Measurements from ENCODE around the gene IZUMO2.

The IZUMO2 gene

GRCh38 chr19:50187937-50188336, 24.9 kb upstream of the IZUMO2 start:
- Histone ChIP-seq H3K27me3 (ENCODE audit: control insufficient read depth, insufficient read depth, low read length) (no peaks in the 10 kb centered on the region), H3K36me3 (ENCODE audit: control insufficient read depth, insufficient read depth, low read length) (no peaks in the 10 kb centered on the region), H3K9me3 (ENCODE audit: control insufficient read depth, insufficient read depth, low read length) (peaks cover 1% of the 10 kb centered on the region; the same call in 1 of the 2 replicates), H3K4me1 (ENCODE audit: control insufficient read depth, insufficient read depth, low read length) (no peaks in the 10 kb centered on the region), H3K27ac (ENCODE audit: low read length) (no peak overlapping the region), H3K4me3 (ENCODE audit: low read length) (no peak overlapping the region)
- no peak for DNase-seq (ENCODE audit: low read depth, low spot score)
- WGBS (ENCODE audit: insufficient coverage, insufficient read length) = no CpG with 5 or more reads among the region's 13 CpGs

DNA sequence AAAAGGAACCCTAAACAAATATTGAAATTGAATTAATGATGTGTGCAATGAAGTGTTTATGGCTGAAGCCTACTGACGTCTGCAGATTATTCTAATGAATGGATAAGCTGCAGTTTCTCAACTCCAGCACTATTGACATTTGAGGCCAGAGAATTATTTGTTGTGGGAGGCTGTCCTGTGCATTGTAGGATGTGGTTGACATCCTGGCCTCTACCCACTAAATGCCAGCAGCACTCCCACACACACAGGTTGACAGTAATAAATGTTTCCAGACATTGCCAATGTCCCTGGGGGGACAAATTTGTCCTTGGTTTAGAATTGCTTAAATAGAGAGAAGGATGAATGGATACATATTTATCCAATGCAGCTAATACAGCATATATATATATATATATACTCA, 21.1 kb upstream of the IZUMO2 start:
- no peak overlapping the region for H3K4me3 ChIP-seq (ENCODE audit: low read length)
- peaks cover 3% of the 10 kb centered on the region for H3K9me3 ChIP-seq (ENCODE audit: control insufficient read depth, insufficient read depth, low read length)
- WGBS (ENCODE audit: insufficient coverage, insufficient read length) = no CpG with 5 or more reads among the region's 1 CpG
- H3K36me3 ChIP-seq (ENCODE audit: control insufficient read depth, insufficient read depth, low read length) = no peaks in the 10 kb centered on the region
- no peaks in the 10 kb centered on the region for H3K4me1 ChIP-seq (ENCODE audit: control insufficient read depth, insufficient read depth, low read length)
- no peaks in the 10 kb centered on the region; the same call in 1 of the 2 replicates for H3K27me3 ChIP-seq (ENCODE audit: control insufficient read depth, insufficient read depth, low read length)
- no peak overlapping the region for H3K27ac ChIP-seq (ENCODE audit: low read length)
- no peak for DNase-seq (ENCODE audit: low read depth, low spot score)

- H3K27ac ChIP-seq (ENCODE audit: low read length) = no peak overlapping the region
- peaks cover 3% of the 10 kb centered on the region for H3K9me3 ChIP-seq (ENCODE audit: control insufficient read depth, insufficient read depth, low read length)
- no peaks in the 10 kb centered on the region for H3K36me3 ChIP-seq (ENCODE audit: control insufficient read depth, insufficient read depth, low read length)
- no peaks in the 10 kb centered on the region for H3K4me1 ChIP-seq (ENCODE audit: control insufficient read depth, insufficient read depth, low read length)
- DNase-seq (ENCODE audit: low read depth, low spot score) = no peak
- H3K4me3 ChIP-seq (ENCODE audit: low read length) = no peak overlapping the region
- no peaks in the 10 kb centered on the region; the same call in 1 of the 2 replicates for H3K27me3 ChIP-seq (ENCODE audit: control insufficient read depth, insufficient read depth, low read length)
- no CpG with 5 or more reads among the region's 5 CpGs for WGBS (ENCODE audit: insufficient coverage, insufficient read length)
Observed at GRCh38 chr19:50181121-50181520, 18.0 kb upstream of the IZUMO2 start.

GRCh38 chr19:50178859-50179537, 15.9 kb upstream of the IZUMO2 start:
- no peaks in the 10 kb centered on the region; the same call in 1 of the 2 replicates for H3K27me3 ChIP-seq (ENCODE audit: control insufficient read depth, insufficient read depth, low read length)
- no CpG with 5 or more reads among the region's 9 CpGs for WGBS (ENCODE audit: insufficient coverage, insufficient read length)
- no peak overlapping the region for H3K4me3 ChIP-seq (ENCODE audit: low read length)
- DNase-seq (ENCODE audit: low read depth, low spot score) = no peak
- peaks cover 5% of the 10 kb centered on the region for H3K9me3 ChIP-seq (ENCODE audit: control insufficient read depth, insufficient read depth, low read length)
- no peaks in the 10 kb centered on the region for H3K36me3 ChIP-seq (ENCODE audit: control insufficient read depth, insufficient read depth, low read length)
- no peaks in the 10 kb centered on the region for H3K4me1 ChIP-seq (ENCODE audit: control insufficient read depth, insufficient read depth, low read length)
- H3K27ac ChIP-seq (ENCODE audit: low read length) = no peak overlapping the region

- no peaks in the 10 kb centered on the region for H3K36me3 ChIP-seq (ENCODE audit: control insufficient read depth, insufficient read depth, low read length)
- no peaks in the 10 kb centered on the region; the same call in 1 of the 2 replicates for H3K27me3 ChIP-seq (ENCODE audit: control insufficient read depth, insufficient read depth, low read length)
- no peak overlapping the region for H3K27ac ChIP-seq (ENCODE audit: low read length)
- no peak overlapping the region for H3K4me3 ChIP-seq (ENCODE audit: low read length)
- H3K4me1 ChIP-seq (ENCODE audit: control insufficient read depth, insufficient read depth, low read length) = no peaks in the 10 kb centered on the region
- peaks cover 5% of the 10 kb centered on the region for H3K9me3 ChIP-seq (ENCODE audit: control insufficient read depth, insufficient read depth, low read length)
- no CpG with 5 or more reads among the region's 1 CpG for WGBS (ENCODE audit: insufficient coverage, insufficient read length)
- DNase-seq (ENCODE audit: low read depth, low spot score) = no peak
Observed at GRCh38 chr19:50178320-50178719, 15.2 kb upstream of the IZUMO2 start.

DNA sequence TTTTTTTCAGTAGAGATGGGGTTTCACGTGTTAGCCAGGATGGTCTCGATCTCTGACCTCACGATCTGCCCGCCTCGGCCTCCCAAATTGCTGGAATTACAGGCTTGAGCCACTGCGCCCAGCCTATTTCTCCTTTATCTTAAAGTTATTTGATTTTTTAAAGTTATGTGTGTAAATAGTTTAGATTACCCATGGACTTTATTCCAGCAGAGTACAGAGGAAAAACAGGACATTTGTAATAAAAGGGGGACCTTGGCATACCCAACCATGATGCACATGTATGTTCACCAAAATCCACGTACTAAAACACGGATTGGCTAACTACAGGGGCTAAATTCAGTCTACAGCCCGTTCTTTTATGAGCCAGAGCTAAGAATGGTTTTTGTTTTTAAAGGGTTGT, 13.7 kb upstream of the IZUMO2 start:
- DNase-seq (ENCODE audit: low read depth, low spot score) = no peak
- no peak overlapping the region for H3K4me3 ChIP-seq (ENCODE audit: low read length)
- no peaks in the 10 kb centered on the region for H3K4me1 ChIP-seq (ENCODE audit: control insufficient read depth, insufficient read depth, low read length)
- no peak overlapping the region for H3K27ac ChIP-seq (ENCODE audit: low read length)
- H3K36me3 ChIP-seq (ENCODE audit: control insufficient read depth, insufficient read depth, low read length) = no peaks in the 10 kb centered on the region
- H3K9me3 ChIP-seq (ENCODE audit: control insufficient read depth, insufficient read depth, low read length) = peaks cover 5% of the 10 kb centered on the region
- H3K27me3 ChIP-seq (ENCODE audit: control insufficient read depth, insufficient read depth, low read length) = no peaks in the 10 kb centered on the region; the same call in 1 of the 2 replicates
- WGBS (ENCODE audit: insufficient coverage, insufficient read length) = no CpG with 5 or more reads among the region's 9 CpGs

DNA sequence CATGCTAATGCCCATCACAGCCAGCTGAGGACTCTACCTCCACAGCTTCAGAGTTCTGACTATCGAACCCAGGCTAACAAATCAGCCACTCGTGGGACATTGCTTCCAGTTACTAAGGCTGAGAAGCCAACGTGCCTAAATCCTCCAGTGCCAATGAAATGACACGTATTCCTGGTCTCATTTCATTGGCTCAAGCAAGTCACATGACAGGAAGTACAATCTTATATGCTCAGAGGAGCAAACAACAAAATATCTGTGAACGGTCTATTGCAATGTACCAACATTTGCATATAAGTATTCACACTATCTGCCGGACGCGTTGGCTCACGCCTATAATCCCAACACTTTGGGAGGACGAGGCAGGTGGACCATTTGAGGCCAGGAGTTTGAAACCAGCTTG, 12.8 kb upstream of the IZUMO2 start:
- Histone ChIP-seq H3K4me3 (ENCODE audit: low read length) (no peak overlapping the region), H3K9me3 (ENCODE audit: control insufficient read depth, insufficient read depth, low read length) (peaks cover 5% of the 10 kb centered on the region), H3K36me3 (ENCODE audit: control insufficient read depth, insufficient read depth, low read length) (no peaks in the 10 kb centered on the region), H3K27me3 (ENCODE audit: control insufficient read depth, insufficient read depth, low read length) (no peaks in the 10 kb centered on the region; the same call in 1 of the 2 replicates), H3K27ac (ENCODE audit: low read length) (no peak overlapping the region), H3K4me1 (ENCODE audit: control insufficient read depth, insufficient read depth, low read length) (no peaks in the 10 kb centered on the region)
- DNase-seq (ENCODE audit: low read depth, low spot score) = no peak
- WGBS (ENCODE audit: insufficient coverage, insufficient read length) = no CpG with 5 or more reads among the region's 10 CpGs

- DNase-seq (ENCODE audit: low read depth, low spot score) = no peak
- WGBS (ENCODE audit: insufficient coverage, insufficient read length) = no CpG with 5 or more reads among the region's 5 CpGs
- no peak overlapping the region for H3K4me3 ChIP-seq (ENCODE audit: low read length)
- no peak overlapping the region for H3K27ac ChIP-seq (ENCODE audit: low read length)
- peaks cover 6% of the 10 kb centered on the region for H3K9me3 ChIP-seq (ENCODE audit: control insufficient read depth, insufficient read depth, low read length)
- no peaks in the 10 kb centered on the region for H3K36me3 ChIP-seq (ENCODE audit: control insufficient read depth, insufficient read depth, low read length)
- no peaks in the 10 kb centered on the region for H3K4me1 ChIP-seq (ENCODE audit: control insufficient read depth, insufficient read depth, low read length)
- no peaks in the 10 kb centered on the region for H3K27me3 ChIP-seq (ENCODE audit: control insufficient read depth, insufficient read depth, low read length)
Observed at GRCh38 chr19:50174100-50174793, 11.2 kb upstream of the IZUMO2 start.

- no CpG with 5 or more reads among the region's 8 CpGs for WGBS (ENCODE audit: insufficient coverage, insufficient read length)
- H3K9me3 ChIP-seq (ENCODE audit: control insufficient read depth, insufficient read depth, low read length) = peaks cover 8% of the 10 kb centered on the region
- H3K27ac ChIP-seq (ENCODE audit: low read length) = no peak overlapping the region
Observed at GRCh38 chr19:50173127-50173526, 10.0 kb upstream of the IZUMO2 start.

GRCh38 chr19:50172726-50173125, 9.6 kb upstream of the IZUMO2 start:
- no peaks in the 10 kb centered on the region for H3K36me3 ChIP-seq (ENCODE audit: control insufficient read depth, insufficient read depth, low read length)
- H3K9me3 ChIP-seq (ENCODE audit: control insufficient read depth, insufficient read depth, low read length) = peaks cover 8% of the 10 kb centered on the region
- H3K4me3 ChIP-seq (ENCODE audit: low read length) = no peak overlapping the region
- no peaks in the 10 kb centered on the region for H3K27me3 ChIP-seq (ENCODE audit: control insufficient read depth, insufficient read depth, low read length)
- H3K27ac ChIP-seq (ENCODE audit: low read length) = no peak overlapping the region
- H3K4me1 ChIP-seq (ENCODE audit: control insufficient read depth, insufficient read depth, low read length) = no peaks in the 10 kb centered on the region
- DNase-seq (ENCODE audit: low read depth, low spot score) = no peak

More at GRCh38 chr19:50173127-50173526, 10.0 kb upstream of the IZUMO2 start:
- no peaks in the 10 kb centered on the region for H3K36me3 ChIP-seq (ENCODE audit: control insufficient read depth, insufficient read depth, low read length)
- no peak for DNase-seq (ENCODE audit: low read depth, low spot score)
- H3K27me3 ChIP-seq (ENCODE audit: control insufficient read depth, insufficient read depth, low read length) = no peaks in the 10 kb centered on the region
- H3K4me1 ChIP-seq (ENCODE audit: control insufficient read depth, insufficient read depth, low read length) = no peaks in the 10 kb centered on the region
- no peak overlapping the region for H3K4me3 ChIP-seq (ENCODE audit: low read length)

All from iPS DF 6.9 (cell line).